Parathyroid adenoma (tissue), 2 donors: ENCODE data around the gene BAK1.

Source experiments
- H2AFZ ChIP-seq: fragments of 300-600 bp; sonication (generic); one replicate; pipeline ENCODE4 v1.7.0; 2017; ENCODE audit warnings: antibody characterized with exemption, mild to moderate bottlenecking
- H3K27ac ChIP-seq: fragments of 300-600 bp; sonication (generic); one replicate; pipeline ENCODE4 v1.7.0; 2017
- H3K27me3 ChIP-seq: fragments of 300-600 bp; sonication (generic); one replicate; pipeline ENCODE4 v1.7.0; 2017; ENCODE audit warnings: low read length; ENCODE audit not compliant: control insufficient read depth, insufficient read depth
- H3K36me3 ChIP-seq: fragments of 300-600 bp; sonication (generic); one replicate; pipeline ENCODE4 v1.7.0; 2017; ENCODE audit warnings: low read length; ENCODE audit not compliant: control insufficient read depth, insufficient read depth
- H3K4me1 ChIP-seq: fragments of 300-600 bp; sonication (generic); one replicate; pipeline ENCODE4 v1.7.0; 2017; ENCODE audit warnings: control low read depth
- H3K4me2 ChIP-seq: fragments of 300-600 bp; sonication (generic); one replicate; pipeline ENCODE4 v1.7.0; 2017; ENCODE audit warnings: low read length
- H3K4me3 ChIP-seq: fragments of 300-600 bp; sonication (generic); one replicate; pipeline ENCODE4 v1.7.0; 2017; ENCODE audit warnings: low read depth, low read length
- H3K79me2 ChIP-seq: fragments of 300-600 bp; sonication (generic); one replicate; pipeline ENCODE4 v1.7.0; 2017; ENCODE audit warnings: control low read depth
- H3K9ac ChIP-seq: fragments of 300-600 bp; sonication (generic); one replicate; pipeline ENCODE4 v1.7.0; 2017; ENCODE audit warnings: mild to moderate bottlenecking
- H3K9me3 ChIP-seq: fragments of 300-600 bp; sonication (generic); one replicate; pipeline ENCODE4 v1.7.0; 2017; ENCODE audit warnings: low read length; ENCODE audit not compliant: control insufficient read depth
- TF ChIP-seq, protein P1 (sequence below): fragments of 300-600 bp; sonication (generic); IDR thresholded peaks from one replicate; pipeline ENCODE4 v1.7.0; 2017; ENCODE audit warnings: antibody characterized with exemption, mild to moderate bottlenecking
- donor health status: primary hyperparathyroidism.

BAK1 gene

GRCh38 chr6:33592280-33592594, 12.2 kb upstream of the BAK1 start:
- no peaks in the 10 kb centered on the region for H3K27me3 ChIP-seq
- H3K4me3 ChIP-seq, result no peak overlapping the region
- no peak overlapping the region for H3K4me2 ChIP-seq
- H3K27ac ChIP-seq, result no peak overlapping the region
- H3K9me3 ChIP-seq, result no peaks in the 10 kb centered on the region
- no peaks in the 10 kb centered on the region for H3K79me2 ChIP-seq
- H2AFZ ChIP-seq, result no peak overlapping the region
- H3K36me3 ChIP-seq, result no peaks in the 10 kb centered on the region
- TF ChIP-seq, protein P1, sequence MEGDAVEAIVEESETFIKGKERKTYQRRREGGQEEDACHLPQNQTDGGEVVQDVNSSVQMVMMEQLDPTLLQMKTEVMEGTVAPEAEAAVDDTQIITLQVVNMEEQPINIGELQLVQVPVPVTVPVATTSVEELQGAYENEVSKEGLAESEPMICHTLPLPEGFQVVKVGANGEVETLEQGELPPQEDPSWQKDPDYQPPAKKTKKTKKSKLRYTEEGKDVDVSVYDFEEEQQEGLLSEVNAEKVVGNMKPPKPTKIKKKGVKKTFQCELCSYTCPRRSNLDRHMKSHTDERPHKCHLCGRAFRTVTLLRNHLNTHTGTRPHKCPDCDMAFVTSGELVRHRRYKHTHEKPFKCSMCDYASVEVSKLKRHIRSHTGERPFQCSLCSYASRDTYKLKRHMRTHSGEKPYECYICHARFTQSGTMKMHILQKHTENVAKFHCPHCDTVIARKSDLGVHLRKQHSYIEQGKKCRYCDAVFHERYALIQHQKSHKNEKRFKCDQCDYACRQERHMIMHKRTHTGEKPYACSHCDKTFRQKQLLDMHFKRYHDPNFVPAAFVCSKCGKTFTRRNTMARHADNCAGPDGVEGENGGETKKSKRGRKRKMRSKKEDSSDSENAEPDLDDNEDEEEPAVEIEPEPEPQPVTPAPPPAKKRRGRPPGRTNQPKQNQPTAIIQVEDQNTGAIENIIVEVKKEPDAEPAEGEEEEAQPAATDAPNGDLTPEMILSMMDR, result no peak
- no peak overlapping the region for H3K9ac ChIP-seq
- no peaks in the 10 kb centered on the region for H3K4me1 ChIP-seq

GRCh38 chr6:33591424-33592032, 11.5 kb upstream of the BAK1 start:
- Histone ChIP-seq H3K79me2 (no peaks in the 10 kb centered on the region), H3K9ac (no peak overlapping the region), H3K27ac (no peak overlapping the region), H3K9me3 (no peaks in the 10 kb centered on the region), H3K27me3 (no peaks in the 10 kb centered on the region), H3K36me3 (no peaks in the 10 kb centered on the region), H3K4me3 (no peak overlapping the region), H2AFZ (no peak overlapping the region), H3K4me1 (no peaks in the 10 kb centered on the region), H3K4me2 (no peak overlapping the region)
- TF ChIP-seq, protein P1, result no peak

DNA sequence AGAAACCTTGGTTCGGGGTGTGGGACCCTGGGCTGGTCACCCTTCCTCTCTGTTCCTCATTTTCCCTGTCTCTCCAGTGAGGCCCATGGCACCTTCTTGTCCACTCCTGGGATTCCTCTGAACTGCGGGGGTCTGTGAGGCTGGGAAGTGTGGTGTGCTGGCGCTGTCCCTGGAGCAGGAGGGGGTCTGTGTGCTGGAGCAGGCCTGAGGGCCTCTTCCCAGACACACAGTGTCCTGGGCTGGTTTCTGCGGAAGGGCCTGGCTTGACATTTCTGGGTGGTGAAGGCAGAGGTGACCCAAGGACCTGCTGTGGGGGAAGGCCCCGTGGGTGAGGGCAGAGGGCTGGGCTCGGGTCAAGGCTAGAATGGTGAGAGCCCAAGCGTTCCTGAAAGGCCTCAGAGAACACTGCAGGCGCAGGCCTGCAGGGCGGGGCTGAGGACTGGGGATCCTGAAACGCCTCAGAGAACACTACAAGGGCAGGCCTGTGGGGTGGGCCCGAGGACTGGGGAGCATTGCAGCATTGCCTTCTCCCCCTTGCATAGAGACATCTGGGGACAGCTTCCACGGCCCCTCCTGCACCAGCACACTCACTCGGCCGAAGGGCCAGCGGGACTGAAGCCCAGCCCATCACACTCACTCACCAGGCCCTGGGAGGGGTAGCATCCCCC, 10.6 kb upstream of the BAK1 start:
- TF ChIP-seq, protein P1, result no peak

DNA sequence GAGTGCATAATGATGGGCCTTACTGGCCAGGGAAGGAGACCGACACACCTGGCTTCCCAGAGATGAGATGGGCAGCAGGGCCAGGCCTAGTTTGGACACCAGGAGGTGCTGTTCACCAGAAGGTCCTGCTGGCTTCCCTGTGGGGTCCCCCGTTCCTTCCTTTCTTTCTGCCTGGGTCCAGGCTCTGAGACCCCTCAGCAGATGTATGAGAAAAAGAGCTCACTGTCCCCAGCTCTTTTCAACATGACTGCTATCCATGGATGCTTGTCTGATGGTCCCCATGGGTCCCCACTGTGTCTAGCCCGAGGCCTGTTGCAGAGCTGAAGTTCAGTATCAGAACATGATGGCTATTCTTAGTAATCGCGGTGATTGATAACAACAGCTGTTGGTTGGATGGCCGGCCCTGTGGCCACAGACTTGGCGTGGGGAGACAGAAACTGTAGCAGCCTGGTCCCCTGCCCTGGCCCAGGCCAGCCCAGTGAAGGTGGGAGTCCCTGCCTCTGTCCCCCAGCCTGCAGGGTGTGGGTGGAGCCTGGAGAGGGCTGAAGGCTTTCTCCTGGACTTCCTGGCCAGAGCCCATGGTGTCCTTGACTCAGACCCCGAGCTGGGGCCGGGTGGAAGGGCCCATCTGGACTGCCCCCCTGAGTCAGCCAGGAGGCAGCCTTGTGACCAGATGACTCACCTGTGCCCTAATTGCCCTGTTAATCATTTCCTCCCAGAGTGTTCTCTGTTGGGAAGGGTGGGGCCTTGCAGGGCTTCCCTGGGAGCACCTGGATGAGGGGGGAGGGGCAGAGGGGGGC, 9.9 kb upstream of the BAK1 start:
- H3K9ac ChIP-seq, result no peak overlapping the region
- peak overlapping the region; percentile 29 for H3K27ac ChIP-seq
- H3K79me2 ChIP-seq, result no peaks in the 10 kb centered on the region
- H3K4me3 ChIP-seq, result no peak overlapping the region
- H3K36me3 ChIP-seq, result no peaks in the 10 kb centered on the region
- no peaks in the 10 kb centered on the region for H3K9me3 ChIP-seq
- TF ChIP-seq, protein P1, result peak; percentile 57
- peak overlapping the region; percentile 8 for H2AFZ ChIP-seq
- no peak overlapping the region for H3K4me2 ChIP-seq
- H3K27me3 ChIP-seq, result no peaks in the 10 kb centered on the region
- H3K4me1 ChIP-seq, result no peaks in the 10 kb centered on the region

More for the DNA sequence above, 10.6 kb upstream of the BAK1 start:
- no peaks in the 10 kb centered on the region for H3K27me3 ChIP-seq
- no peak overlapping the region for H3K9ac ChIP-seq
- no peak overlapping the region for H3K4me3 ChIP-seq
- H3K79me2 ChIP-seq, result no peaks in the 10 kb centered on the region
- H3K9me3 ChIP-seq, result no peaks in the 10 kb centered on the region
- H3K36me3 ChIP-seq, result no peaks in the 10 kb centered on the region
- H2AFZ ChIP-seq, result no peak overlapping the region
- no peak overlapping the region for H3K27ac ChIP-seq
- no peaks in the 10 kb centered on the region for H3K4me1 ChIP-seq
- H3K4me2 ChIP-seq, result no peak overlapping the region
